GM12864 (cell line): ENCODE data around the gene DNM2.

ENCODE experiments used
- DNase-seq: peaks from one replicate; pipeline ENCODE4 v3.0.0-alpha.2; 2011; ENCODE audit warnings: low read depth
- H3K4me3 ChIP-seq: 2 replicates; pipeline ENCODE4 v1.5.1; 2011; ENCODE audit warnings: mild to moderate bottlenecking, low read depth, low read length, control low read depth
- TF ChIP-seq, protein P1 (sequence below): IDR thresholded peaks from 2 replicates; pipeline ENCODE4 v1.5.1; 2011; ENCODE audit warnings: low read depth, mild to moderate bottlenecking, moderate library complexity, low read length, control low read depth, inconsistent platforms; ENCODE audit errors: missing control alignments

The DNM2 gene

DNA sequence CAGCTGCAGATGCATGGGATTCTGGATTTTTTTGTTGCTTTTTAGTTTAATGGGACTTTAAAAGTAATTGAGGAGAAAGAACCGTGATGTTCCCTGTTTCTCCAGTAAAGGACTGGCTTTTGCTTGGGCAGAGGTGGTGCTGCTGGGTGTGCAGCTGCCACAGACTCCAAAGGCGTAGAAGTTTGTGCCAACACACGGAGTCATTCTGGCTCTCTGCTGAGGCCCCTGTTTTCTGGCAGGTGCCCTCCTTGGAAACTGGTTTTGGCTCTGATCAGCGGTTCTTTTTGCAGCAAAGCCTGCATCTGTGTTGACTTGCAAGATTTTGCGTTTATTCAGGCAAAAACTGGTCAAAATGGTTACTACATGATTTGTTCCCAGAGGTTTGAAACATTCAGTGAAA, 32.7 kb upstream of the DNM2 start:
- DNase-seq, result no peak
- H3K4me3 ChIP-seq, result no peak overlapping the region
- TF ChIP-seq, protein P1, sequence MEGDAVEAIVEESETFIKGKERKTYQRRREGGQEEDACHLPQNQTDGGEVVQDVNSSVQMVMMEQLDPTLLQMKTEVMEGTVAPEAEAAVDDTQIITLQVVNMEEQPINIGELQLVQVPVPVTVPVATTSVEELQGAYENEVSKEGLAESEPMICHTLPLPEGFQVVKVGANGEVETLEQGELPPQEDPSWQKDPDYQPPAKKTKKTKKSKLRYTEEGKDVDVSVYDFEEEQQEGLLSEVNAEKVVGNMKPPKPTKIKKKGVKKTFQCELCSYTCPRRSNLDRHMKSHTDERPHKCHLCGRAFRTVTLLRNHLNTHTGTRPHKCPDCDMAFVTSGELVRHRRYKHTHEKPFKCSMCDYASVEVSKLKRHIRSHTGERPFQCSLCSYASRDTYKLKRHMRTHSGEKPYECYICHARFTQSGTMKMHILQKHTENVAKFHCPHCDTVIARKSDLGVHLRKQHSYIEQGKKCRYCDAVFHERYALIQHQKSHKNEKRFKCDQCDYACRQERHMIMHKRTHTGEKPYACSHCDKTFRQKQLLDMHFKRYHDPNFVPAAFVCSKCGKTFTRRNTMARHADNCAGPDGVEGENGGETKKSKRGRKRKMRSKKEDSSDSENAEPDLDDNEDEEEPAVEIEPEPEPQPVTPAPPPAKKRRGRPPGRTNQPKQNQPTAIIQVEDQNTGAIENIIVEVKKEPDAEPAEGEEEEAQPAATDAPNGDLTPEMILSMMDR, result no peak

DNA sequence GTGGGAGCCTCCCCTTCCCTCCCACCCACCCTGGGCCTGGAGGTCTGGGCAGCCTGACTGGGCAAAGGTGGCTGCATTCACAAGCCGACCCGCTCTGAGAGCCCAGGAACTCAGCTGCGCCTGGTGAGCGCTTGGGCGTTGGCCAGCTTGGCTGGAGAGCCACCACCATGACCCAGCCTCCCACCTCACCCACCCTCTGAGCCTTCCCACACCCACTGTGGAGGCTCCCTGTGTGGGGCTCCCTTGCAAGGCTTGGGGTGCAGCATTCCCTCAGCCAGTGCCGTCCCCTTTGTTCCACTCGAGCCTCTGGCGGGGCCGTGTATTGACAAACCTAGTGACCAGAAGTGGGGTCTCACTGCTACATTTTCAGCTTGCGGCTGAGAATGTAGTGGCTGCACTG, 31.7 kb upstream of the DNM2 start:
- TF ChIP-seq, protein P1, result no peak
- no peak overlapping the region for H3K4me3 ChIP-seq
- no peak for DNase-seq

DNA sequence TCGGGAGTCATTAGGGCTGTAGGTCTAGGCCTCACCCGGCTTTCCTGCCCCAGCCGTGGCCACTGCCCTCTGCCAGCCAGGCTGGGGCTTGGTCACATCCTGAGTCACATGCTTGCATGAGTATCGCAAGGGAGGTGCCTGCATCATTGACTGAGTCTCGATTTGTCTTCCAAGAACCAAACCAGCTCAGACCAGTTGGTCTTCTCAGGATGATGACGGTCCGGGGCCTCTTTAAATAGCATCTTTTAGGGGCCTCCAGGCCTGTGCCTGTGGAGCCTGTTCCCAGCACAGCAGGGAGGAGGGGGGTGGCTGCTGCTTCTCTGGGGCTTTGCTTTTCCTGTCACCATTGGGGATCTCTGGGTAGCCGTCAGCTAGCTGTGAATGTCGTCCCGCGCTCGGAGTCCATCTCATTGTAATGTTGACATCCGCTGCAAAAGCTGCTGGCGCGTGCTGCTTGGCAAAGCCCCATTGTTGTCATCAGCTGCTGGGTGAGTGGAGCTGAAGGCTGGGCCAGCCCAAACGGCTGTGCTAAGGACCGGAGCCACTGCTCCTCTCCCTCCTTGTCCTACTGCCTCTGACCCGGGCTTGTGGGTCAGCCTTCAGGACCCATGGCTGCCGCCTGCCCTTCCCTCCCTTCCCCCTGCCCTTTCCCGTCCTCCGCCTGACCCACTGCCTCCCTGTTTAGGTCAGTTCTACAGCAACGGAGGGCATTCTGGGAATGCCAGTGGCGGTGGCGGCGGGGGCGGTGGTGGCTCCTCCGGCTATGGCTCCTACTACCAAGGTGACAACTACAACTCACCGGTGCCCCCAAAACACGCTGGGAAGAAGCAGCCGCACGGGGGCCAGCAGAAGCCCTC, 31.0 kb upstream of the DNM2 start:
- H3K4me3 ChIP-seq, result no peak overlapping the region
- DNase-seq, result no peak
- TF ChIP-seq, protein P1, result no peak

DNA sequence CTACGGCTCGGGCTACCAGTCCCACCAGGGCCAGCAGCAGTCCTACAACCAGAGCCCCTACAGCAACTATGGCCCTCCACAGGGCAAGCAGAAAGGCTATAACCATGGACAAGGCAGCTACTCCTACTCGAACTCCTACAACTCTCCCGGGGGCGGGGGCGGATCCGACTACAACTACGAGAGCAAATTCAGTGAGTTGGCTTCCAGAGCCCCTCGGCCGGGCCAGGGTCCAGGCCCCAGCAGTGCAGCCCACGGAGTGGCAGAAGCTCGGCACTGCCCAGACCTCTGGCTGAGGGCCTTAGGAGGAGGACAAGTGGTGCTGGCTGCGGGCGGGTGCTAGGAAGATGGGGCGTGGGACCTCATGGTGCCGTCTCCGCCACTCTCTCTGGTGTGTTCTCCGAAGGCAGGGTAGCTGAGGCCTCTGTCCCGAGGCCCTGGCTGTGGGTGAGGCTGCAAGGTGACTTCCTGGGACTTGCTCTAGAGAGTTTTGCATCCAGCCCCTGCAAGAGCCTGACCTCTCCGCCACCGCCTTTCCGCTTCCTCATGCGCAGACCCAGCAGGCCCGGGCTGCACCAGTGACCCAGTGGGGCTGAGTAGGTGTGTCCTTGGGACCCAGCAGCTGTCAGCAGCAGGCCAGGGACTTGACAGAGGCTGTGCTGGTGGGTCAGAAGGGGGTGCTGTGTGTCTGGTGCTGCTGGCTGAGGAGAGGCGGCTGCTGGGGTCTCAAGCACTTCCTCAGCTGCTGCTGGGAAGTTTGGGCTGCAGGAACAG, 30.2 kb upstream of the DNM2 start:
- TF ChIP-seq, protein P1, result no peak
- DNase-seq, result no peak
- no peak overlapping the region for H3K4me3 ChIP-seq

DNA sequence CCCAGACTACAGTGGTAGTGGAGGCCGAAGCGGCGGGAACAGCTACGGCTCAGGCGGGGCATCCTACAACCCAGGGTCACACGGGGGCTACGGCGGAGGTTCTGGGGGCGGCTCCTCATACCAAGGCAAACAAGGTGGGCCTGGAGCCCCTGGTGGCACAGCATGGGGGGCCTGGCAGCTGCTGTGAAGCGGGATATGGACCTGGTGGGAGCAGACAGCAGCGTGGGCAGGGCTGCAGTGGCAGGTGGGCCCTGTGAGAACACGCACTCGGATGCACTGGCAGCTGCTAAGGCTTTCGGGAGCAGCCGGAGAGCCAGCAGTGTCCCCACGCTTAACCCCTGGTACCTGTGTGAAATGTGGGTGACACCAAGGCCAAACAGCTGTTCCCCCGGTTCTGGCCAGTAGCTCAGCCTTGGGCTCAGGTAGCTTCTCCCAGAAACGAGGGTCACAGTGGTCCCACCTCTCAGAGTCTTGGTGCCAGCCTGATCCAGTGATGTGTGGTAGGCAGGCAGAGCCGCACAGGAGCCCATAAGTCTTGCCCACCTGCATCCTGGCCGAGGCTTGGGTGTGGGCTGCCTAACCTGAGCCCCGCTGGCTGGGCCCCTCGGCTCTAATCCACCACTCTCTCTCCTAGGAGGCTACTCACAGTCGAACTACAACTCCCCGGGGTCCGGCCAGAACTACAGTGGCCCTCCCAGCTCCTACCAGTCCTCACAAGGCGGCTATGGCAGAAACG, 29.2 kb upstream of the DNM2 start:
- no peak overlapping the region for H3K4me3 ChIP-seq
- TF ChIP-seq, protein P1, result no peak
- no peak for DNase-seq

DNA sequence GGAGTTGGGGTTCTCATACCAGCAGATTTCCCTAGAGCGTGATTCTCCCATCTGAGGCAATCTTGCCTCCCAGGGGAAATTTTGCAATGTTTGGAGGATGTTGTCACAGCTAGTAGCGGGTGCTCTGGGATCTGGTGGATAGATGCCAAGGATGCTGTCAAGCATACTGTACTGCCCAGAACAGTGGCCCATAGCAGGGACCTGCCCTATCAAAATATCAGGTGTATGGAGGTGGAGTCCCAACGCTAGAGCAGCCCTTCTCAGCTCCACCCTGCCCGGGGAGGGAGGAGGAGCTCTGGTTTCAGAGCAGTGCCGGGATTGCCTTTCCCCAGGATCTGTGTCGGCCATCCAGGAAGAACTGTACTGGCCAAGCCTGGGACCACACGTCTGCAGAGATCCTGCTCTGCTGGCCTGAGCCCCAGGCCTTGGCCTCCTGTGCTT, 27.5 kb upstream of the DNM2 start:
- DNase-seq, result no peak
- TF ChIP-seq, protein P1, result no peak
- H3K4me3 ChIP-seq, result no peak overlapping the region
